Stimulated activated CD8-positive, alpha-beta memory T cell treated with anti-CD3 and anti-CD28 coated beads, Interleukin-2, amount 100 ng/mL, for 48 hours (primary cell): ENCODE results near the gene TDRD10.

Experiments used
- DNase-seq, 2 donors: peaks; one replicate each; pipeline ENCODE4 v3.0.0-alpha.2; 2020; ENCODE audit warnings: low read depth in 2 of 2

Gene TDRD10

GRCh38 chr1:154553056-154554030 is 51.3 kb downstream of the TDRD10 start:
- no peak for DNase-seq

- DNase-seq = no peak
Measured at GRCh38 chr1:154556422-154556821, 54.4 kb downstream of the TDRD10 start.

GRCh38 chr1:154557248-154557938 is 55.4 kb downstream of the TDRD10 start:
- DNase-seq = no peak

GRCh38 chr1:154557939-154558719 is 56.1 kb downstream of the TDRD10 start, which contains the start of gene UBE2Q1:
UBE2Q1 (minus strand) TSS chr1:154558662; CDS start chr1:154558553, 109 bp downstream.
- no peak for DNase-seq

GRCh38 chr1:154558720-154559465 is 56.9 kb downstream of the TDRD10 start:
- peak; percentile 99 for DNase-seq

- DNase-seq = peak; percentile 60 to 62
Measured at GRCh38 chr1:154559466-154560044, 57.5 kb downstream of the TDRD10 start.

GRCh38 chr1:154565876-154566275 is 63.9 kb downstream of the TDRD10 start:
- no peak for DNase-seq

GRCh38 chr1:154567386-154568156 is 65.6 kb downstream of the TDRD10 start, which contains the start of gene CHRNB2:
CHRNB2 (plus strand) TSS chr1:154567778; CDS start chr1:154568045, 267 bp downstream.
- DNase-seq = peak; percentile 54 to 59

- DNase-seq = no peak
Measured at GRCh38 chr1:154568157-154568815, 66.3 kb downstream of the TDRD10 start.

GRCh38 chr1:154571244-154571963 is 69.4 kb downstream of the TDRD10 start:
- no peak for DNase-seq

- no peak for DNase-seq
Measured at GRCh38 chr1:154571964-154572288, 69.9 kb downstream of the TDRD10 start.

GRCh38 chr1:154572468-154573167 is 70.6 kb downstream of the TDRD10 start:
- DNase-seq = no peak

GRCh38 chr1:154573168-154573510 is 71.1 kb downstream of the TDRD10 start:
- DNase-seq = no peak

GRCh38 chr1:154574716-154575115 is 72.7 kb downstream of the TDRD10 start:
- DNase-seq = no peak

GRCh38 chr1:154575147-154575927 is 73.3 kb downstream of the TDRD10 start:
- no peak for DNase-seq

GRCh38 chr1:154575951-154576566 is 74.0 kb downstream of the TDRD10 start:
- no peak for DNase-seq
